ENCODE data around the gene RBMX.

The RBMX gene

DNA sequence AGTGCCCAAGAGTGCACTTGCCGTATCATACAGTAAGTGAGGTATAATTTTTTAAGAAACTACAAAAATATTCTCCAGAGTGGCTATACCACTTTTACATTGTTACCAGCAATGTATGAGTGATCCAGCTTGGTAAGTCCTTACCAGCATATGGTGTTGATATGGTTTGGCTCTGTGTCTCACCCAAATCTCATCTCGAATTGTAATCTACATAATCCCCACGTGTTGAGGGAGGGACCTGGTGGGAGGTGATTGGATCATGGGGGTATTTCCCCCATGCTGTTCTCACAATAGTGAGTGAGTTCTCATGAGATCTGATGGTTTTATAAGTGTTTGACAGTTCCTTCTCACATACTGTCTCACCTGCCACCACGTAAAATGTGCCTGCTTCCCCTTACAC lies 44.8 kb downstream of the RBMX start:
- no peak for DNase-seq (ENCODE audit: low spot score)

DNA sequence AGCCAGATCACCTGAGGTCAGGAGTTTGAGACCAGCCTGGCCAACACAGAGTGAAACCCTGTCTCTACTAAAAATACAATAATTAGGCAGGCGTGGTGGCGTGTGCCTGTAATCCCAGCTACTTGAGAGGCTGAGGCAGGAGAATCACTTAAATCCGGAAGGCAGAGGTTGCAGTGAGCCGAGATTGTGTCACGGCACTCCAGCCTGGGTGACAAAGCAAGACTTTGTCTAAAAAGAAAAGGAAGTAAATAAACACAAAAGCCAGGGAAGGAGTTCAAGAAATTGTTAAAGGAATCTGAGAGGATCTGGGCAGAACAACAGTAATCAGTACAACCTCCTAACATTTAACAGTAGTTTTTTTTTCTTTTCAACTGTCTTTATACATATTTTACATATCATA lies 51.1 kb downstream of the RBMX start:
- no peak for DNase-seq (ENCODE audit: low spot score)

DNA sequence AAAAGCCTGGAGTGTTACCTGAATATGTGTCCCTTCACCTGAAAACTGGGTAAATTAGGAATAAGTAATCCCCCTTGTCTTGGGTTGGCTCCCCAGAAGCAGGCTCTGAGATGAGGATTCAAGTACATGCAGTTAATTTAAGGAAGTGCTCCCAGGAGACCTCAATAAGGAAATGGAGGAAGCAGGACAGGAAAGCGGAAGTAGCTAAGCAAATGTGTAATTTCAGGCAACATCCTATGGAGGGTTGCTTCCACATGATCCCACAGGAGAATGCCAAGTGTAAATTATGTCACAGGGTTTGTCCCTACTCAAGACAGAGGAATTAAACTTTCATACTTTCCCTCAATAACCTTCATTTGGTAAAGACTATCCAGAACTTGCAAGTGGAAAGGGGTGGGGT lies 51.7 kb downstream of the RBMX start:
- DNase-seq (ENCODE audit: low spot score) = peak; percentile 32

DNA sequence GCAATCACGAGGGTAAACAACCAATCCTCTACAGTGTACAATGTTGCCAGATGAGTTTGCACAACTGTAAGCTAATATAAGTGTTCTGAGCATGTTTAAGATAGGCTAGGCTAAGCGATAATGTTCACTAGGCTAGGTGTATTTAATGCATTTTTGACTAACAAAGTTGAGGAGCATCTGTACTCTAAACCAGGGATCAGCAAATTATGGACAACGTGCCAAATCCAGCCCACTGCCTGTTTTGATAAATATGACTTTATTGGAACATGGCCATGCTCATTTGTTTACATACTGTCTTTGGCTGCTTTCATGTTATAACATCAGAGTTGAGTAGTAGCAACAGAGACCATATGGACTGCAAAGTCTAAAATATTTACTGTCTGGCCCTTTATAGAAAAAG lies 53.5 kb downstream of the RBMX start:
- DNase-seq (ENCODE audit: low spot score) = no peak

DNA sequence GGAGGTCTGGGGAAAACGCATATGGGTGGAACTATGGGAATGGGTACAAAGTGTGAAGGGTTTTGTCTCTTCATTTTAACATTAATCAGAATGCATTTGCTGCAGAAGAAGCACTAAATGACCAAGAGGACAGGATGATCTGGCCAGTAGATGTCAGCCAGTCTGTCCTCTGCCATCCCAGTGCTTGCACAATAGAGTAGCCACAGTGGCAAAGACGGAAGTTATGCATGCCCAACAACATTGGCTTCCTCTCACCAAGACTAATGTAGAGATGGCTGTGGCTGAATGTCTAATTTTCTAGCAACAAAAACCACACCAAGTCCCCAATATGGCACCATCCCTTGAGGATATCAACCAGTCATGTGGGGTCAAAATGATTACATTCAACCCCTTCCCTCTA lies 54.8 kb downstream of the RBMX start:
- DNase-seq (ENCODE audit: low spot score) = peak; percentile 26
